Activated naive CD4-positive, alpha-beta T cell treated with anti-CD3 and anti-CD28 coated beads, Interleukin-2, amount 50 U/mL, for 72 hours (primary cell): ENCODE results near the gene SHISA3. TPM values are rescaled to one million over a fixed set of nuclear protein-coding genes. Genes with fewer than 3 reads are reported as not detected.

Experiments
- ATAC-seq, 2 donors: fragments of 150-1000 bp; cut with Tn5 transposase; 2 replicates each; pipeline ENCODE4 v1.10.0; 2021; ENCODE audit warnings: mild to moderate bottlenecking in 2 of 2, moderate library complexity in 2 of 2
- DNase-seq, 2 donors: peaks; one replicate each; pipeline ENCODE4 v3.0.0; 2021 to 2022; ENCODE audit warnings: low spot score in 2 of 2
- H3K27ac Mint-ChIP-seq, 2 donors: one replicate each; pipeline ENCODE4 v1.8.0; 2022; ENCODE audit warnings: mild to moderate bottlenecking in 2 of 2, mixed read lengths in 2 of 2
- H3K36me3 Mint-ChIP-seq, 2 donors: one replicate each; pipeline ENCODE4 v1.8.0; 2022; ENCODE audit warnings: mixed read lengths in 2 of 2
- H3K9me3 Mint-ChIP-seq, 2 donors: one replicate each; pipeline ENCODE4 v1.8.0; 2022; ENCODE audit warnings: mixed read lengths in 2 of 2
- total RNA-seq, 2 donors: library from RNA; stranded (reverse); gene quantifications; one replicate each; pipeline ENCODE4 v1.2.3, GENCODE V29; 2022

The SHISA3 gene
- total RNA-seq, 2 donors from 2014 or later, result not detected

- DNase-seq (no peak), ATAC-seq (no peak)
- no peaks in the 10 kb centered on the region for H3K9me3 Mint-ChIP-seq
- no peaks in the 10 kb centered on the region for H3K36me3 Mint-ChIP-seq
- H3K27ac Mint-ChIP-seq, result no peak overlapping the region
Observed at GRCh38 chr4:42415281-42415680, 18.0 kb downstream of the SHISA3 start.

- no peaks in the 10 kb centered on the region for H3K36me3 Mint-ChIP-seq
- no peaks in the 10 kb centered on the region for H3K9me3 Mint-ChIP-seq
- ATAC-seq, result no peak
- no peak overlapping the region for H3K27ac Mint-ChIP-seq
- DNase-seq, result no peak
Observed at GRCh38 chr4:42416017-42416416, 18.7 kb downstream of the SHISA3 start.

GRCh38 chr4:42417550-42417949 lies 20.3 kb downstream of the SHISA3 start:
- no peak for ATAC-seq

GRCh38 chr4:42420140-42420539 lies 22.9 kb downstream of the SHISA3 start:
- ATAC-seq, result no peak
- peaks cover 4 to 5% of the 10 kb centered on the region in 2 donors for H3K36me3 Mint-ChIP-seq

More at GRCh38 chr4:42417550-42417949, 20.3 kb downstream of the SHISA3 start:
- H3K27ac Mint-ChIP-seq, result no peak overlapping the region
- DNase-seq, result no peak
- no peaks in the 10 kb centered on the region for H3K9me3 Mint-ChIP-seq
- peaks cover 3 to 4% of the 10 kb centered on the region in 2 donors for H3K36me3 Mint-ChIP-seq

GRCh38 chr4:42425146-42426065 lies 28.1 kb downstream of the SHISA3 start:
- Mint-ChIP-seq H3K9me3 (no peaks in the 10 kb centered on the region), H3K36me3 (peaks cover 11 to 15% of the 10 kb centered on the region in 2 donors), H3K27ac (no peak overlapping the region)
- no peak for ATAC-seq
- no peak for DNase-seq

More at GRCh38 chr4:42420140-42420539, 22.9 kb downstream of the SHISA3 start:
- Mint-ChIP-seq H3K27ac (no peak overlapping the region), H3K9me3 (no peaks in the 10 kb centered on the region)
- no peak for DNase-seq

- H3K36me3 Mint-ChIP-seq, result peaks cover 7 to 14% of the 10 kb centered on the region in 2 donors
- ATAC-seq (no peak), DNase-seq (no peak)
- no peak overlapping the region for H3K27ac Mint-ChIP-seq
- no peaks in the 10 kb centered on the region for H3K9me3 Mint-ChIP-seq
Observed at GRCh38 chr4:42428036-42428435, 30.7 kb downstream of the SHISA3 start.

GRCh38 chr4:42436928-42437565 lies 39.8 kb downstream of the SHISA3 start:
- ATAC-seq, result no peak
- Mint-ChIP-seq H3K36me3 (peaks cover 5 to 36% of the 10 kb centered on the region in 2 donors), H3K9me3 (no peaks in the 10 kb centered on the region), H3K27ac (no peak overlapping the region)
- DNase-seq, result no peak

- Mint-ChIP-seq H3K27ac (no peak overlapping the region), H3K9me3 (no peaks in the 10 kb centered on the region), H3K36me3 (peaks cover 5 to 35% of the 10 kb centered on the region in 2 donors)
- DNase-seq, result no peak
- no peak for ATAC-seq
Observed at GRCh38 chr4:42440083-42440482, 42.8 kb downstream of the SHISA3 start.

GRCh38 chr4:42442601-42443000 lies 45.3 kb downstream of the SHISA3 start:
- peaks cover 6 to 22% of the 10 kb centered on the region in 2 donors for H3K36me3 Mint-ChIP-seq
- no peak overlapping the region for H3K27ac Mint-ChIP-seq
- ATAC-seq (no peak), DNase-seq (no peak)
- H3K9me3 Mint-ChIP-seq, result no peaks in the 10 kb centered on the region

GRCh38 chr4:42445038-42445437 lies 47.8 kb downstream of the SHISA3 start:
- peak in 1 of 2 donors; percentile 37 for ATAC-seq
- peaks cover 8 to 14% of the 10 kb centered on the region in 2 donors for H3K36me3 Mint-ChIP-seq

GRCh38 chr4:42446823-42447222 lies 49.5 kb downstream of the SHISA3 start:
- ATAC-seq, result no peak
- no peak for DNase-seq
- H3K9me3 Mint-ChIP-seq, result no peaks in the 10 kb centered on the region
- peaks cover 16 to 17% of the 10 kb centered on the region in 2 donors for H3K36me3 Mint-ChIP-seq
- H3K27ac Mint-ChIP-seq, result no peak overlapping the region

More at GRCh38 chr4:42445038-42445437, 47.8 kb downstream of the SHISA3 start:
- H3K9me3 Mint-ChIP-seq, result no peaks in the 10 kb centered on the region
- no peak for DNase-seq
- no peak overlapping the region for H3K27ac Mint-ChIP-seq

Other genes starting within 250 kb of the SHISA3 start
- gene BEND4, start 244.8 kb upstream of the SHISA3 start, total RNA-seq, result under 1 TPM; 0.09 to 0.82 TPM